Endothelial cell of umbilical vein (primary cell): ENCODE measurements around the gene ZNF202. TPM values are rescaled to one million over a fixed set of nuclear protein-coding genes. Genes with fewer than 3 reads are reported as not detected.

Source experiments
- BruUV-seq: library from RNA; stranded (reverse); fragments of 400-500 nt; replicated peaks from 2 replicates; lab custom pipeline; 2021; lab: Mats Ljungman, UMichigan
- CTCF ChIA-PET: fragments of 300-600, 350-600 bp; sonication (Branson Sonifier 250); formaldehyde crosslinking; loops from one replicate; lab custom pipeline; 2021; ENCODE audit warnings: antibody characterized with exemption, inconsistent platforms; lab: Charles Lee
- POLR2A ChIA-PET: fragments of 300-600, 350-600 bp; sonication (Branson Sonifier 250); formaldehyde crosslinking; loops from one replicate; lab custom pipeline; 2021; ENCODE audit warnings: antibody characterized with exemption, inconsistent platforms; lab: Charles Lee
- DNase-seq: peaks from one replicate; pipeline ENCODE4 v3.0.0-alpha.2; 2011; ENCODE audit warnings: low read depth, low spot score
- FAIRE-seq: peaks from 2 replicates; lab custom pipeline; 2011; peaks lifted over from hg19 to GRCh38; lab: Jason Lieb, UNC
- H2AFZ ChIP-seq: 2 replicates; pipeline ENCODE4 v1.6.0; 2012; ENCODE audit warnings: low read depth, low read length, control low read depth, inconsistent platforms
- H3K27ac ChIP-seq: 2 replicates; pipeline ENCODE4 v1.5.1; 2011; ENCODE audit warnings: low read depth, mild to moderate bottlenecking, control low read depth, low read length, moderate library complexity; ENCODE audit not compliant: insufficient read depth
- H3K27me3 ChIP-seq, 2 experiments: 2 replicates each; pipeline versions ENCODE4 v1.6.0 to v1.6.1; 2011; ENCODE audit warnings: low read length in 2 of 2, mixed read lengths in 1 of 2; ENCODE audit not compliant: control insufficient read depth in 2 of 2, insufficient read depth in 2 of 2
- H3K36me3 ChIP-seq, 2 experiments: 2 replicates in 1 of 2; 3 replicates in 1 of 2; pipeline ENCODE4 v1.5.1; 2011; ENCODE audit warnings: low read length in 2 of 2, mild to moderate bottlenecking in 1 of 2, moderate library complexity in 1 of 2; ENCODE audit not compliant: control insufficient read depth in 2 of 2, insufficient read depth in 2 of 2; ENCODE audit errors: extremely low read depth in 1 of 2
- H3K4me1 ChIP-seq: 3 replicates; pipeline ENCODE4 v1.5.1; 2011; ENCODE audit warnings: mild to moderate bottlenecking, low read length; ENCODE audit not compliant: control insufficient read depth, insufficient read depth; ENCODE audit errors: extremely low read depth
- H3K4me2 ChIP-seq: 2 replicates; pipeline ENCODE4 v1.6.1; 2011; ENCODE audit warnings: low read length, control low read depth, mixed read lengths; ENCODE audit not compliant: insufficient read depth
- H3K4me3 ChIP-seq, 3 experiments: fragments of 200-600 bp in 1 of 3; sonication (generic), shearing (Covaris generic) in 1 of 3; replicated peaks in 1 of 3; 2 replicates each; pipeline ENCODE4 v1.5.1; 2011 to 2016; ENCODE audit warnings: control low read depth in 3 of 3, low read length in 3 of 3, mild to moderate bottlenecking in 2 of 3, inconsistent platforms in 1 of 3, low read depth in 1 of 3, moderate library complexity in 1 of 3; ENCODE audit not compliant: insufficient read depth in 1 of 3
- H3K79me2 ChIP-seq: 2 replicates; pipeline ENCODE4 v1.6.0; 2012; ENCODE audit warnings: low read length, inconsistent platforms; ENCODE audit not compliant: control insufficient read depth, insufficient read depth
- H3K9ac ChIP-seq: replicated peaks from 2 replicates; pipeline ENCODE3; 2011; ENCODE audit warnings: low read length, control low read depth; ENCODE audit not compliant: insufficient read depth; ENCODE audit errors: extremely low read depth
- H3K9me1 ChIP-seq: replicated peaks from 3 replicates; pipeline ENCODE4 v1.6.0; 2011; ENCODE audit warnings: mild to moderate bottlenecking, low read length; ENCODE audit not compliant: control insufficient read depth, insufficient read depth; ENCODE audit errors: extremely low read depth
- H3K9me3 ChIP-seq: replicated peaks from 2 replicates; pipeline ENCODE4 v1.5.1; 2012; ENCODE audit warnings: low read length, inconsistent platforms; ENCODE audit not compliant: control insufficient read depth, insufficient read depth
- H4K20me1 ChIP-seq: replicated peaks from 2 replicates; pipeline ENCODE3; 2011; ENCODE audit warnings: mild to moderate bottlenecking, low read length; ENCODE audit not compliant: control insufficient read depth, insufficient read depth; ENCODE audit errors: extremely low read depth
- EZH2 ChIP-seq: IDR thresholded peaks from 2 replicates; pipeline ENCODE4 v1.6.1; 2012; ENCODE audit warnings: borderline replicate concordance, low read depth, mild to moderate bottlenecking, moderate library complexity, low read length, inconsistent platforms; ENCODE audit not compliant: severe bottlenecking
- FOS ChIP-seq: IDR thresholded peaks from 2 replicates; pipeline ENCODE4 v1.6.1; 2011; ENCODE audit warnings: mild to moderate bottlenecking, low read length, moderate library complexity, borderline replicate concordance; ENCODE audit not compliant: insufficient read depth
- GATA2 ChIP-seq: IDR thresholded peaks from 2 replicates; pipeline ENCODE4 v1.7.0; 2011; ENCODE audit warnings: low read depth, mild to moderate bottlenecking, moderate library complexity, mixed read lengths, low read length; ENCODE audit not compliant: insufficient read length, insufficient read depth
- JUN ChIP-seq: IDR thresholded peaks from 2 replicates; pipeline ENCODE4 v1.6.1; 2011; ENCODE audit warnings: borderline replicate concordance, low read depth; ENCODE audit not compliant: insufficient read length, insufficient read depth
- MAX ChIP-seq: IDR thresholded peaks from 2 replicates; pipeline ENCODE4 v1.6.1; 2011; ENCODE audit not compliant: insufficient read depth, insufficient read length
- MYC ChIP-seq: IDR thresholded peaks from one replicate; pipeline ENCODE4 v1.6.1; 2011; ENCODE audit warnings: mild to moderate bottlenecking, low read depth, low read length
- POLR2A ChIP-seq: IDR thresholded peaks from 2 replicates; pipeline ENCODE4 v1.6.1; 2012; ENCODE audit warnings: low read depth, mild to moderate bottlenecking, control low read depth, low read length
- POLR2AphosphoS5 ChIP-seq: IDR thresholded peaks from 2 replicates; pipeline ENCODE4 v1.6.1; 2012; ENCODE audit warnings: low read depth, mild to moderate bottlenecking, control low read depth, low read length, moderate library complexity; ENCODE audit not compliant: insufficient read depth
- dilution Hi-C: fragments of 300-500 bp; cut with MboI; formaldehyde crosslinking; loops from one replicate; pipeline ENCODE4 v1.15.0; 2019; ENCODE audit warnings: low sequenced_read_pairs; ENCODE audit not compliant: extremely low pct_ligation_motif_present
- intact Hi-C: fragments of 100-400 bp; cut with micrococcal nuclease; formaldehyde crosslinking; loops from one replicate; pipeline ENCODE4 v1.10.0; 2022
- polyA plus RNA-seq, 4 experiments: library from polyadenylated mRNA; depleted of rRNA in 3 of 4; stranded (reverse) in 3 of 4; unstranded in 1 of 4; fragments of >200 nt; gene quantifications; 2 replicates each; pipeline versions ENCODE4 v1.2.1 to v1.2.3, GENCODE V29; 2011 to 2012; ENCODE audit warnings: missing spikeins in 1 of 4
- total RNA-seq: library from RNA; stranded (reverse); gene quantifications from 2 replicates; pipeline ENCODE4 v1.2.3, GENCODE V29; 2021
- TF ChIP-seq, protein P1 (sequence below), 2 donors: IDR thresholded peaks; 1 replicate in 1 of 2; 2 replicates in 1 of 2; pipeline ENCODE4 v1.5.1; 2011; ENCODE audit warnings: low read length in 2 of 2, mild to moderate bottlenecking in 2 of 2, moderate library complexity in 2 of 2, control low read depth in 1 of 2, inconsistent platforms in 1 of 2, low read depth in 1 of 2; ENCODE audit not compliant: insufficient read depth in 1 of 2; ENCODE audit errors: extremely low read depth in 1 of 2

Gene ZNF202
- total and polyA plus RNA-seq, 2 donors (not counting 3 experiments of a cell fraction or from before 2014, with no cell fraction given): 6.5 to 12.3 TPM

- H3K9me3 ChIP-seq: no peaks in the 10 kb centered on the region
- DNase-seq (no peak), FAIRE-seq (no peak)
- H3K4me2 ChIP-seq: no peak overlapping the region
- CTCF ChIA-PET: interaction anchor here (1.6 kb wide), 1 partner anchor 13 kb away, joined by 4 read pairs; no protein-coding TSS in a partner anchor
- no peak overlapping the region for H3K4me3 ChIP-seq
- no peaks in the 10 kb centered on the region for H3K4me1 ChIP-seq
- BruUV-seq: no TSS peak
- no peaks in the 10 kb centered on the region for H3K9me1 ChIP-seq
- H4K20me1 ChIP-seq: no peaks in the 10 kb centered on the region
- no peak for TF ChIP-seq MAX
- no peak for TF ChIP-seq JUN
- no peak for TF ChIP-seq POLR2AphosphoS5
- dilution Hi-C loops (no loop called here), intact Hi-C loops (no loop called here)
- H3K9ac ChIP-seq: no peak overlapping the region
- no peaks in the 10 kb centered on the region for H3K79me2 ChIP-seq
- H3K27ac ChIP-seq: no peak overlapping the region
- POLR2A ChIA-PET: no interaction called here
- H3K36me3 ChIP-seq: no peaks in the 10 kb centered on the region
- no peak overlapping the region for H2AFZ ChIP-seq
- H3K27me3 ChIP-seq: no peaks in the 10 kb centered on the region
These were observed 57.9 kb downstream of the ZNF202 start for GRCh38 chr11:123683428-123684170.

GRCh38 chr11:123682696-123683410 lies 58.6 kb downstream of the ZNF202 start:
- Histone ChIP-seq H4K20me1 (no peaks in the 10 kb centered on the region), H3K9ac (no peak overlapping the region), H3K27ac (no peak overlapping the region), H3K79me2 (no peaks in the 10 kb centered on the region), H3K4me1 (no peaks in the 10 kb centered on the region), H3K9me3 (no peaks in the 10 kb centered on the region), H3K4me2 (no peak overlapping the region), H3K4me3 (no peak overlapping the region), H3K9me1 (no peaks in the 10 kb centered on the region), H3K27me3 (no peaks in the 10 kb centered on the region), H3K36me3 (no peaks in the 10 kb centered on the region), H2AFZ (no peak overlapping the region)
- intact Hi-C loops: no loop called here
- no peak for FAIRE-seq
- no peak for DNase-seq
- dilution Hi-C loops: no loop called here
- CTCF ChIA-PET: interaction anchor here (1.6 kb wide), 1 partner anchor 12 kb away, joined by 4 read pairs; no protein-coding TSS in a partner anchor
- POLR2A ChIA-PET: no interaction called here
- TF ChIP-seq MAX (no peak), FOS (no peak), MYC (no peak), POLR2A (no peak), GATA2 (no peak), EZH2 (no peak), JUN (no peak), POLR2AphosphoS5 (no peak)
- TF ChIP-seq, protein P1, sequence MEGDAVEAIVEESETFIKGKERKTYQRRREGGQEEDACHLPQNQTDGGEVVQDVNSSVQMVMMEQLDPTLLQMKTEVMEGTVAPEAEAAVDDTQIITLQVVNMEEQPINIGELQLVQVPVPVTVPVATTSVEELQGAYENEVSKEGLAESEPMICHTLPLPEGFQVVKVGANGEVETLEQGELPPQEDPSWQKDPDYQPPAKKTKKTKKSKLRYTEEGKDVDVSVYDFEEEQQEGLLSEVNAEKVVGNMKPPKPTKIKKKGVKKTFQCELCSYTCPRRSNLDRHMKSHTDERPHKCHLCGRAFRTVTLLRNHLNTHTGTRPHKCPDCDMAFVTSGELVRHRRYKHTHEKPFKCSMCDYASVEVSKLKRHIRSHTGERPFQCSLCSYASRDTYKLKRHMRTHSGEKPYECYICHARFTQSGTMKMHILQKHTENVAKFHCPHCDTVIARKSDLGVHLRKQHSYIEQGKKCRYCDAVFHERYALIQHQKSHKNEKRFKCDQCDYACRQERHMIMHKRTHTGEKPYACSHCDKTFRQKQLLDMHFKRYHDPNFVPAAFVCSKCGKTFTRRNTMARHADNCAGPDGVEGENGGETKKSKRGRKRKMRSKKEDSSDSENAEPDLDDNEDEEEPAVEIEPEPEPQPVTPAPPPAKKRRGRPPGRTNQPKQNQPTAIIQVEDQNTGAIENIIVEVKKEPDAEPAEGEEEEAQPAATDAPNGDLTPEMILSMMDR (IDR thresholded peaks at IDR 0.05; ENCODE audit: extremely low read depth in 1 of 2, insufficient read depth in 1 of 2, low read depth in 1 of 2, low read length in 2 of 2): no peak
- BruUV-seq: no TSS peak
